ENCODE measurements around the gene XKRX. TPM values are rescaled to one million over a fixed set of nuclear protein-coding genes. Genes with fewer than 3 reads are reported as not detected.

The XKRX gene
- total and polyA plus RNA-seq, 2 donors: 0.66 to 5.5 TPM

- H3K9me3 ChIP-seq (ENCODE audit: control insufficient read depth in 2 of 2, insufficient read depth in 1 of 2, low read length in 1 of 2): no peaks in the 10 kb centered on the region
- no peaks in the 10 kb centered on the region for H3K27me3 ChIP-seq (ENCODE audit: control insufficient read depth in 2 of 2, insufficient read depth in 1 of 2, low read length in 1 of 2)
- H3K4me1 ChIP-seq (ENCODE audit: control insufficient read depth in 2 of 2, insufficient read depth in 2 of 2, low read length in 2 of 2): no peaks in the 10 kb centered on the region
- no peaks in the 10 kb centered on the region for H3K36me3 ChIP-seq (ENCODE audit: control insufficient read depth in 2 of 2, insufficient read depth in 2 of 2, low read length in 1 of 2)
- H3K27ac ChIP-seq (ENCODE audit: low read depth in 1 of 2, low read length in 1 of 2): no peak overlapping the region
- WGBS: 99% methylated on average over 3 of the region's 3 CpGs
- H3K4me3 ChIP-seq (ENCODE audit: low read length in 2 of 2): no peak overlapping the region
- no peak for DNase-seq (ENCODE audit: low read depth in 6 of 9, low spot score in 9 of 9)
These were observed 15.6 kb downstream of the XKRX start for GRCh38 chrX:100913111-100913510.

GRCh38 chrX:100911731-100912130 lies 17.0 kb downstream of the XKRX start:
- H3K4me1 ChIP-seq (ENCODE audit: control insufficient read depth in 2 of 2, insufficient read depth in 2 of 2, low read length in 2 of 2): no peaks in the 10 kb centered on the region
- H3K36me3 ChIP-seq (ENCODE audit: control insufficient read depth in 2 of 2, insufficient read depth in 2 of 2, low read length in 1 of 2): no peaks in the 10 kb centered on the region
- WGBS: 100% methylated on average over 1 of the region's 1 CpG
- DNase-seq (ENCODE audit: low read depth in 6 of 9, low spot score in 9 of 9): no peak
- H3K27me3 ChIP-seq (ENCODE audit: control insufficient read depth in 2 of 2, insufficient read depth in 1 of 2, low read length in 1 of 2): no peaks in the 10 kb centered on the region
- H3K9me3 ChIP-seq (ENCODE audit: control insufficient read depth in 2 of 2, insufficient read depth in 1 of 2, low read length in 1 of 2): no peaks in the 10 kb centered on the region
- no peak overlapping the region for H3K27ac ChIP-seq (ENCODE audit: low read depth in 1 of 2, low read length in 1 of 2)
- H3K4me3 ChIP-seq (ENCODE audit: low read length in 2 of 2): no peak overlapping the region

DNA sequence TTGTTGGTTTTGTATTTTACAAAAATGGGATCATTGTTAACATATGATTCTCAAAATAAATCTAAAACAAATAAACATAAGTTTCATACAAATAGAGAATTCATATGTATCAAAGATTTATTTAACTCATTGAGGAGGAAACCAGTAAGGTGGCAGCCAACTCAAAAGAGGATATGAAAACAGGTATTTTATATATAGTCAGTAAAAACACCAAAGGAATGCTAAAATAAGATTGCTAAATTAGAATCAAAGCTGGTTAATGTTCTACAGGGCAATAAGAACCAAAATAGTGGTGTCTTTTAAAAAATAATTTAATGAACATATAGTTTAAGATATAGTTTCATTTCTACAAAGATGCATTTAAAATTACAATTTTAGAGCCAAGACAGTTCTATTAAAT lies 23.1 kb downstream of the XKRX start:
- H3K27me3 ChIP-seq (ENCODE audit: control insufficient read depth in 2 of 2, insufficient read depth in 1 of 2, low read length in 1 of 2): no peaks in the 10 kb centered on the region
- no peak overlapping the region for H3K27ac ChIP-seq (ENCODE audit: low read depth in 1 of 2, low read length in 1 of 2)
- H3K9me3 ChIP-seq (ENCODE audit: control insufficient read depth in 2 of 2, insufficient read depth in 1 of 2, low read length in 1 of 2): no peaks in the 10 kb centered on the region
- DNase-seq (ENCODE audit: low read depth in 6 of 9, low spot score in 9 of 9): no peak
- H3K4me1 ChIP-seq (ENCODE audit: control insufficient read depth in 2 of 2, insufficient read depth in 2 of 2, low read length in 2 of 2): no peaks in the 10 kb centered on the region
- H3K4me3 ChIP-seq (ENCODE audit: low read length in 2 of 2): no peak overlapping the region
- H3K36me3 ChIP-seq (ENCODE audit: control insufficient read depth in 2 of 2, insufficient read depth in 2 of 2, low read length in 1 of 2): no peaks in the 10 kb centered on the region

DNA sequence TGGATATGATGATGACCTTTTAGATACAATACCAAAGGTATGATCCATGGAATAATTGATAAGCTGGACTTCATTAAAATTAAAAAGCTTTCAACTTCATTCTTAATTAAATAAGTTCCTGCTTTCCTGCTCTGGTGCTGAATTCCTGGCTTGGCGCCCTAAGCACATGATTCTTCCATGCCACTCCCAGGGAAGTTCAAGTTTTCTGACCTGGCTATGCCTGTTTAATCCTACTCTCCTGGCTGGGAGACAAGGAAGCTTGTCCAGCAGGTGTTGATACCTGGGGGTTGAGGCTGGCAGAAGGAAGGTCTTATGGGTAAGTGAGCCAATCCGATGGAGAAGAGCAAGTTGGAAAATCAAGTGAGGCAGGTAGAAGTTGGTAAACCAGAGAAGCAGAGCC lies 24.3 kb downstream of the XKRX start:
- DNase-seq (ENCODE audit: low read depth in 6 of 9, low spot score in 9 of 9): no peak
- Histone ChIP-seq H3K36me3 (ENCODE audit: control insufficient read depth in 2 of 2, insufficient read depth in 2 of 2, low read length in 1 of 2) (no peaks in the 10 kb centered on the region), H3K4me1 (ENCODE audit: control insufficient read depth in 2 of 2, insufficient read depth in 2 of 2, low read length in 2 of 2) (no peaks in the 10 kb centered on the region), H3K9me3 (ENCODE audit: control insufficient read depth in 2 of 2, insufficient read depth in 1 of 2, low read length in 1 of 2) (no peaks in the 10 kb centered on the region), H3K4me3 (ENCODE audit: low read length in 2 of 2) (no peak overlapping the region), H3K27ac (ENCODE audit: low read depth in 1 of 2, low read length in 1 of 2) (no peak overlapping the region), H3K27me3 (ENCODE audit: control insufficient read depth in 2 of 2, insufficient read depth in 1 of 2, low read length in 1 of 2) (no peaks in the 10 kb centered on the region)
- 88% methylated on average over 2 of the region's 2 CpGs for WGBS

GRCh38 chrX:100895365-100896075 lies 33.2 kb downstream of the XKRX start:
- H3K9me3 ChIP-seq (ENCODE audit: control insufficient read depth in 2 of 2, insufficient read depth in 1 of 2, low read length in 1 of 2): no peaks in the 10 kb centered on the region
- H3K4me1 ChIP-seq (ENCODE audit: control insufficient read depth in 2 of 2, insufficient read depth in 2 of 2, low read length in 2 of 2): no peaks in the 10 kb centered on the region
- H3K36me3 ChIP-seq (ENCODE audit: control insufficient read depth in 2 of 2, insufficient read depth in 2 of 2, low read length in 1 of 2): no peaks in the 10 kb centered on the region
- peak in 7 of 9 donors; percentile 2 to 56 (median 9) for DNase-seq (ENCODE audit: low read depth in 6 of 9, low spot score in 9 of 9)
- no peak overlapping the region for H3K27ac ChIP-seq (ENCODE audit: low read depth in 1 of 2, low read length in 1 of 2)
- 52% methylated on average over 5 of the region's 5 CpGs for WGBS
- no peak overlapping the region for H3K4me3 ChIP-seq (ENCODE audit: low read length in 2 of 2)
- no peaks in the 10 kb centered on the region for H3K27me3 ChIP-seq (ENCODE audit: control insufficient read depth in 2 of 2, insufficient read depth in 1 of 2, low read length in 1 of 2)

DNA sequence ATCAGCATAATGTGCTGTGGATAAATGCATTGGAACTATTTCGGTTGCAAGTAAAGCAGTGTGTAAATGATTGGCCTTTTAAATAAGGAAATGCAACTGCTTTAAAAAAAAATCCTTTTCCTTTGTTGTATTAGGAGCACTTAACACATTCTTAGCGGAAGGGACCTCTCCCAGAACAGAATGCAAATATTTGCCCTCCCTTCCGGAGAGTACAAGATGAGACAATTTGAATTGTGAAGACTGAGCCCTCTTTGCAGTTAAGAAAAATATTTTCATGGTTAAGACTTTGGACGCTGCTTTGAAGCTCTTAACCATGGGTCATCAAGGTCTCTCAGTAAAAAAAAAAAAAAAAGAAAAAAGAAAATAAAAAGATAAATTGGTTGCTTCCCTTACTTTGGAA lies 45.1 kb downstream of the XKRX start:
- 92% methylated on average over 4 of the region's 4 CpGs for WGBS

GRCh38 chrX:100880368-100880767 lies 48.3 kb downstream of the XKRX start:
- H3K36me3 ChIP-seq (ENCODE audit: control insufficient read depth in 2 of 2, insufficient read depth in 2 of 2, low read length in 1 of 2): no peaks in the 10 kb centered on the region
- WGBS: 47% methylated on average over 2 of the region's 2 CpGs
- H3K4me1 ChIP-seq (ENCODE audit: control insufficient read depth in 2 of 2, insufficient read depth in 2 of 2, low read length in 2 of 2): no peaks in the 10 kb centered on the region
- DNase-seq (ENCODE audit: low read depth in 6 of 9, low spot score in 9 of 9): no peak
- H3K4me3 ChIP-seq (ENCODE audit: low read length in 2 of 2): no peak overlapping the region
- H3K9me3 ChIP-seq (ENCODE audit: control insufficient read depth in 2 of 2, insufficient read depth in 1 of 2, low read length in 1 of 2): no peaks in the 10 kb centered on the region
- H3K27ac ChIP-seq (ENCODE audit: low read depth in 1 of 2, low read length in 1 of 2): no peak overlapping the region
- H3K27me3 ChIP-seq (ENCODE audit: control insufficient read depth in 2 of 2, insufficient read depth in 1 of 2, low read length in 1 of 2): no peaks in the 10 kb centered on the region

More for the DNA sequence above, 45.1 kb downstream of the XKRX start:
- no peaks in the 10 kb centered on the region for H3K27me3 ChIP-seq (ENCODE audit: control insufficient read depth in 2 of 2, insufficient read depth in 1 of 2, low read length in 1 of 2)
- DNase-seq (ENCODE audit: low read depth in 6 of 9, low spot score in 9 of 9): no peak
- H3K4me1 ChIP-seq (ENCODE audit: control insufficient read depth in 2 of 2, insufficient read depth in 2 of 2, low read length in 2 of 2): no peaks in the 10 kb centered on the region
- H3K36me3 ChIP-seq (ENCODE audit: control insufficient read depth in 2 of 2, insufficient read depth in 2 of 2, low read length in 1 of 2): no peaks in the 10 kb centered on the region
- H3K9me3 ChIP-seq (ENCODE audit: control insufficient read depth in 2 of 2, insufficient read depth in 1 of 2, low read length in 1 of 2): no peaks in the 10 kb centered on the region
- H3K27ac ChIP-seq (ENCODE audit: low read depth in 1 of 2, low read length in 1 of 2): no peak overlapping the region
- no peak overlapping the region for H3K4me3 ChIP-seq (ENCODE audit: low read length in 2 of 2)

DNA sequence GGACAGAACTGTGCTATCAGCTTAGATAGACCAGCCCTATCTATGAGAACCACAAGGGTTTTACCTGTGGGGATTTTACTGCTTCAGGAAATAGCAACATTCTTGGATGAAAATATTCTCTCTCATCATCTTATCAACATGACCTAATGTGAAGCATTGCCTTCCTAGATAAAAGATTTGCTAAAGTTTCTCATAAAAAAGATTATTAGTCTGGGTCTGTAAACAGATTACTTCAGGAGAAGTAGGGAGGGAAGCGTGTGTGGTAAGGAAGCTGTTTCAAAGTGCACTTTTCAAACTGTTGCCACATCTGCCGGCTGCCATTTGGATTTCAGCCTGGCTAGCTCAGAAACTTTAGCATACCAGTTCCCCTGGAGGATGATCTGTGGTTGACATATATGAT lies 54.4 kb downstream of the XKRX start, which contains the start of gene NOX1:
TSS of gene NOX1 (minus strand) at position 35 of the 400 bp plus-strand sequence. CDS start 220 bp downstream, outside the sequence.
- H3K4me3 ChIP-seq (ENCODE audit: low read length in 2 of 2): no peak within 1 kb of the TSS
- 85% methylated on average over 2 of the region's 2 CpGs for WGBS
- H3K4me1 ChIP-seq (ENCODE audit: control insufficient read depth in 2 of 2, insufficient read depth in 2 of 2, low read length in 2 of 2): no peaks in the 10 kb centered on the region
- H3K9me3 ChIP-seq (ENCODE audit: control insufficient read depth in 2 of 2, insufficient read depth in 1 of 2, low read length in 1 of 2): no peaks in the 10 kb centered on the region
- H3K36me3 ChIP-seq (ENCODE audit: control insufficient read depth in 2 of 2, insufficient read depth in 2 of 2, low read length in 1 of 2): no peaks in the 10 kb centered on the region
- no peak within 1 kb of the TSS for H3K27ac ChIP-seq (ENCODE audit: low read depth in 1 of 2, low read length in 1 of 2)
- no peaks in the 10 kb centered on the region for H3K27me3 ChIP-seq (ENCODE audit: control insufficient read depth in 2 of 2, insufficient read depth in 1 of 2, low read length in 1 of 2)
- no peak for DNase-seq (ENCODE audit: low read depth in 6 of 9, low spot score in 9 of 9)

DNA sequence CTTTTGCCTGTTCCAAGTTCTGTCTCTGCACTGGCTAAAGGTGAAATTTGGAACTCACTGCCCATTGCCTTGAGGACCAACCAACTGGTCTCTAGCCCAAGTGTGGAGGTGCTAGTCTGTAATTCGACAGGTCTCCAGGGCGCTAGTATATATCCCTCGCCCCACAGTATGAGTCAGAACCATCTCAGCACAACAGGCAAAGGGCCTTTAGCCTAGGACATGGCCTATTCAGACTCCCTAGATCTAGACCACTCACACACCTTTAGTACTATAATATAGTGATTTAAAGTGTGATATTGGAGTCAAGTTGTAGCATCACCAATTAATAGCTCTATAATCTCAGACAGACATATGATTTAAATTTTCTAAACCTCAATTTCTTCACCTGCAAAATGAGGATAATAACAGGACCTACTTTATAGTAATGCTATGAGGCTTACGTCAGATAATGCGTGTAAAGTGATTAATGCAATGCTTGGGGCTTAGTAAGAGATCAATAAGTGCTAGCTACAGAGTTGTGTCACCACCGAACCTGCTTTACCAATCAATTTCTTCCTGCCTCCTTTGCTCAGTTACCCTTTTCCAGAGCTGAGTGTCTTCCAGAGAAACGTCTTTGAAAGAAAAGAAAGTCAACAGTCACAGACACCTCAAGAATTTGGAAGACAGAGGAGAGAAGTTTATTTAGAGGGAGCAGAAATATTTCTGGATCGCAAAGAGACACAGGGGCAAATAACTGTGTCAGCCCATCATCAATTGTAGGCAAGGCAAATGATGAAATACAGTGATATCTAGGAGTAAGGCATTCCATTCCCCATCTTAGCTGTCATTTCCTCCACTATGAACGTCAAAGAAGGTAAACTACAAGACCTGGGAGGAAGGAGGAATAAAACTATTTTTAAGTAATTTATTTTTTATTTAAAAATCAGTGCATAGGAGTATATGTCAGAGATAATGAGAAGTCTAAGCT lies 56.8 kb downstream of the XKRX start:
- no peak overlapping the region for H3K27ac ChIP-seq (ENCODE audit: low read depth in 1 of 2, low read length in 1 of 2)

More for the DNA sequence above, 56.8 kb downstream of the XKRX start:
- WGBS: 94% methylated on average over 9 of the region's 9 CpGs
- no peaks in the 10 kb centered on the region for H3K9me3 ChIP-seq (ENCODE audit: control insufficient read depth in 2 of 2, insufficient read depth in 1 of 2, low read length in 1 of 2)
- no peak for DNase-seq (ENCODE audit: low read depth in 6 of 9, low spot score in 9 of 9)
- H3K4me1 ChIP-seq (ENCODE audit: control insufficient read depth in 2 of 2, insufficient read depth in 2 of 2, low read length in 2 of 2): no peaks in the 10 kb centered on the region
- no peak overlapping the region for H3K4me3 ChIP-seq (ENCODE audit: low read length in 2 of 2)
- H3K36me3 ChIP-seq (ENCODE audit: control insufficient read depth in 2 of 2, insufficient read depth in 2 of 2, low read length in 1 of 2): no peaks in the 10 kb centered on the region
- H3K27me3 ChIP-seq (ENCODE audit: control insufficient read depth in 2 of 2, insufficient read depth in 1 of 2, low read length in 1 of 2): no peaks in the 10 kb centered on the region
